HEK293T (cell line): ENCODE results near the gene MBD3L3.

ENCODE experiments used
- BHLHE40 ChIP-seq: fragments of 450-650 bp; IDR thresholded peaks from 2 replicates; pipeline ENCODE4 v1.6.1; 2016; ENCODE audit warnings: mild to moderate bottlenecking, moderate library complexity, borderline replicate concordance
- ELF4 ChIP-seq: fragments of 450-650 bp; IDR thresholded peaks from 2 replicates; pipeline ENCODE4 v1.6.1; 2017; ENCODE audit warnings: antibody characterized with exemption
- L3MBTL2 ChIP-seq: fragments of 450-650 bp; conservative IDR thresholded peaks from 2 replicates; pipeline ENCODE4 v1.6.1; 2016; ENCODE audit warnings: mild to moderate bottlenecking
- SP1 ChIP-seq: fragments of 450-650 bp; IDR thresholded peaks from 2 replicates; pipeline ENCODE4 v1.6.1; 2017
- SUZ12 ChIP-seq: fragments of 450-650 bp; IDR thresholded peaks from 2 replicates; pipeline ENCODE4 v1.6.1; 2016; ENCODE audit warnings: mild to moderate bottlenecking
- TARDBP ChIP-seq: fragments of 450-650 bp; IDR thresholded peaks from 2 replicates; pipeline ENCODE4 v1.6.1; 2016
- ZNF384 ChIP-seq: fragments of 450-650 bp; IDR thresholded peaks from 2 replicates; pipeline ENCODE4 v1.6.1; 2016

GRCh38 chr19:7063339-7063738 is 4.9 kb upstream of the MBD3L3 start:
- TF ChIP-seq TARDBP (no peak), SP1 (no peak), ELF4 (no peak), L3MBTL2 (no peak), BHLHE40 (no peak), SUZ12 (no peak), ZNF384 (no peak)
